Sciatic nerve (tissue), 2 donors: ENCODE data around the gene ADIPOR1. TPM values are rescaled to one million over a fixed set of nuclear protein-coding genes. Genes with fewer than 3 reads are reported as not detected.
A peak's percentile ranks its signal among the peaks of the same experiment; 100 is the strongest.
"Not testable (repeated sequence)": the region's sequence is repeated elsewhere in the genome, so short reads cannot be mapped to it uniquely, and the experiment has no call there.

ENCODE experiments used
- ATAC-seq: fragments of 200-7000 bp; cut with Tn5 transposase; one replicate; pipeline ENCODE4 v1.9.1; 2020; ENCODE audit warnings: mild to moderate bottlenecking, moderate library complexity
- DNase-seq: peaks from one replicate; pipeline ENCODE4 v3.0.0-alpha.2; 2020; ENCODE audit warnings: low spot score
- intact Hi-C: fragments of 100-400 bp; cut with DNase I; formaldehyde crosslinking; loops from one replicate; pipeline ENCODE4 v1.14.2; 2022
- total RNA-seq: library from RNA; stranded (reverse); fragmentation: NEBNext Ultra II Directional; extraction: Animal tissue kit (Norgen Biotek cat#: 25700); gene quantifications from one replicate; pipeline ENCODE4 v1.2.1, GENCODE V29; 2021
- donor health status: DM: no; HTN: no; CAD: no.
- donor health status: DM: no; HTN: no; CAD: no.

The ADIPOR1 gene, protein sequence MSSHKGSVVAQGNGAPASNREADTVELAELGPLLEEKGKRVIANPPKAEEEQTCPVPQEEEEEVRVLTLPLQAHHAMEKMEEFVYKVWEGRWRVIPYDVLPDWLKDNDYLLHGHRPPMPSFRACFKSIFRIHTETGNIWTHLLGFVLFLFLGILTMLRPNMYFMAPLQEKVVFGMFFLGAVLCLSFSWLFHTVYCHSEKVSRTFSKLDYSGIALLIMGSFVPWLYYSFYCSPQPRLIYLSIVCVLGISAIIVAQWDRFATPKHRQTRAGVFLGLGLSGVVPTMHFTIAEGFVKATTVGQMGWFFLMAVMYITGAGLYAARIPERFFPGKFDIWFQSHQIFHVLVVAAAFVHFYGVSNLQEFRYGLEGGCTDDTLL
- 83.8 TPM for total RNA-seq

DNA sequence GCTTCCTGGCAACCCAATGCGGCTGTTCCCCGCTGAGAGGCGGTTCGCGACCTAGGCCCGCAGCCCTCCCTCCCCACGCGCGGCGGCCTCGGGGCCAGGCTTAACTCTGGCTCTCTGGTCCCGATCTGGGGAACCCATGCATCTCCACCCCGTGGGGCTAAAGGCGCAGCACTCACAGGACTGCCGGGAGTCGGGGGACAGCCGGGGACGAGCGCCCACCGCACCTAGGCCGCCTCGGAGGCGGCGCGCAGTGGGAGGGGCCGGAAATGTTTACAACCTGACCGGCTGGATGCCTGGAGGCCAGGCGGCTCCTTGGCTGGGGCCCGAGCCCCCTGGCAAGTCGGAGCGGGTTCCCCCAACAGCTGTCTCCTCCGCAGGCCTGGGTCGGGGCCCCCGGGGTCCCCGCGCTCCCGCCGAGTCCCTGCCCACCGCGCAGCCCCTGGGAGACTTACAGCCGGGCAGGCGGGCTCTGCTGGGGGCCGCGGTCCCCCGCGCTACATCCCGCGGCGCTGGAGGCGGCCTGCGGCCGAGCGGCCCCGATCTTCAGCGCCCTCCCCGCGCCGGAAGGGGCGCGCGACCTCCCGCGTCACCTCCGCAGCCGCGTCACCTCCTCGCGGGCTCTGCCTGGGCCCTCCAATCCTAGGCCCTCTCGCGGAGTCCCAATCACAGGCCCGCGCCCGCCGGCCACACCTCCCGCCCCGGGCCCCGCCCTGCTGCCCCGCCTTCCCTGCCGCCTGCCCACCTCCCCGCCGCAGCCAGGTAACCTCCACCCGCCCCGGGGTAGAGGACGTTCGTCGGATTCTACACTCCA is at the start of gene ADIPOR1:
Gene ADIPOR1, minus strand, starts transcription at position 580 of the 811 bp plus-strand sequence. CDS start 7,242 bp downstream, outside the sequence.
- peak; percentile 99 for ATAC-seq
- DNase-seq: peak; percentile 93
- intact Hi-C loops: no loop called here

- intact Hi-C loops: no loop called here
- ATAC-seq: peak; percentile 99
- peak; percentile 98 for DNase-seq
Measured at GRCh38 chr1:203006948-203007871, 49.1 kb upstream of the ADIPOR1 start, which contains the start of gene TMEM183A. Gene TMEM183A (plus strand): TSS chr1:203007374. CDS start chr1:203007466, 92 bp downstream.

GRCh38 chr1:203005395-203006142 is 47.5 kb upstream of the ADIPOR1 start:
- DNase-seq, ATAC-seq, intact Hi-C loops: not testable (repeated sequence)

DNA sequence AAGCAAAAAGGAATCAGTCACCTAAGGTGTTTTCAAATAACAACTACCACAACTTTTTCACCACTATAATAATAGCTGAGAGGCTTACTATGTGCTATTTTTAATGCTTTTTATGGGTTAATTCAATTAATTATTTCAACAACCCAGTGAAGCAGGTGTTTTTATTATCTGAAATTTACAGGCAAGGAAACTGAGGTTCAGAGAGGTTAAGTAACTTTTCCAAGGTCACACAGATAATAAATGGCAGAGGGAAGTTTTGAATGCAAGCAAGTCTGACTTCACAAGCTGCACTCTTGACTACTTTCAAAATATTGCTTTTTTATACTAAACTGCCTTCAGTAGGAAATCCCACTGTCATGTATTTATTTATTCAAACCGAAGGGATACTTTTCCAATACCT is 44.8 kb upstream of the ADIPOR1 start:
- DNase-seq: no peak
- intact Hi-C loops: no loop called here
- no peak for ATAC-seq

- no peak for ATAC-seq
- intact Hi-C loops: no loop called here
- DNase-seq: no peak
Measured at GRCh38 chr1:203001986-203002385, 43.9 kb upstream of the ADIPOR1 start.

- intact Hi-C loops: no loop called here
- no peak for DNase-seq
- ATAC-seq: no peak
Measured at GRCh38 chr1:203000217-203000944, 42.3 kb upstream of the ADIPOR1 start.

DNA sequence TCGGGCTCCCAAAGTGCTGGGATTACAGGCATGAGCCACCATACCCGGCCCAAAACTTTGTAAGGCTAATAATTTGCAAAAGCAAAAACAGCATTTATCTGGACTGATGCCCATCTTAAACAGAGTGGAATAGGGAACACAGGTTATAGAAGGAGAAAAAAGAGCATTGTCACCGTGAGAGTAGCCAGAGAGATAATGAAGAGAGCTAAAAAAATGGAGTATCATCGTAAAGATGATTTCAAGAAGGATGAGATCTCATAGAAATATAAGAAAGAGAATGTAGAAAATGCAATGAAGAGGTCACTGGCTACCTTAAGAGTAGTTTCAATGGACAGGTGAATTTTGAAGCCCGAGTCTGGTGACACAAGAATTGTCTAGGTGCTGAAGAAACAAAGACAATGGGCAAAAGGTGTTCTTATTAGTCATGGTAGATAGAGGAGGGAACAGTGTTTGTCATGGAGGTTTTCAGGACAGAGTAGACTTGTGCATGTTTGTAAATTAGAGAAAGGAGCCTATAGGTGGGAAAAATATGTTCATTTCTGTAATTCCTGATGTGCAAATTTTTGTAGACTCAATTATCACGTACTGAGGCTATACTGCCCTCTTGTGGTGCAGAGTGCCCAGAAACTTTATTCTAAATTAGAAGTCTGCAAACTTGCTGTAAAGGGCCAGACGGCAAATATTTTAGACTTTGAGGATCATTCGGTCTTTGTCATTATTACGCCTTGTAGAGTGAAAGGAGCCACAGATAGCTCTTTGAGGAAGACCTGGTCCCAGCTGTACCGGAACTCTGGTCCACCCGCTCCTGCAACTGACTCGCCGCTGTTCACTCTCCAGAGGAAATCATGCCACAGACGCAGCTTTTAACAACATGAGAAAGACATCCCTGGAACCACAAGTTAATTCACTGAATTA is 41.0 kb upstream of the ADIPOR1 start:
- ATAC-seq (peak; percentile 38), DNase-seq (peak; percentile 72)
- intact Hi-C loops: no loop called here

GRCh38 chr1:202994756-202995155 is 36.6 kb upstream of the ADIPOR1 start:
- intact Hi-C loops: no loop called here
- DNase-seq (no peak), ATAC-seq (no peak)

GRCh38 chr1:202991112-202991511 is 33.0 kb upstream of the ADIPOR1 start:
- ATAC-seq (no peak), DNase-seq (no peak)
- intact Hi-C loops: no loop called here

DNA sequence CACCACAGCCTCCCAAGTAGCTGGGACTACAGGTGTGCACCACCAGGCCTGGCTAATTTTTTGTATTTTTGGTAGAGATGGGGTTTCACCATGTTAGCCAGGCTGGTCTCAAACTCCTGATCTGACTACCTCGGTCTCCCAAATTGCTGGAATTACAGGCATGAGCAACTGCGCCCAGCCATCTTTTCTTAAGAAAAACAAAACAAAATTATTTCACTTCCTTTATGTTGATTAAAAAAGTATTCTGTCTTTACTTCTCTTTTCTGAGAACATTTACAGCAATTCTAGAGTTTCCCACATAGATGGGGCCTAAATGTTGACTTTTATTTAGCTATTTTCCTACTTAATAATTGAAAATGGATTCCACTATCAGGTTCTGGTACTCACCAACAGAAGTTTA is 31.8 kb upstream of the ADIPOR1 start:
- intact Hi-C loops: no loop called here
- DNase-seq: no peak
- ATAC-seq: no peak

DNA sequence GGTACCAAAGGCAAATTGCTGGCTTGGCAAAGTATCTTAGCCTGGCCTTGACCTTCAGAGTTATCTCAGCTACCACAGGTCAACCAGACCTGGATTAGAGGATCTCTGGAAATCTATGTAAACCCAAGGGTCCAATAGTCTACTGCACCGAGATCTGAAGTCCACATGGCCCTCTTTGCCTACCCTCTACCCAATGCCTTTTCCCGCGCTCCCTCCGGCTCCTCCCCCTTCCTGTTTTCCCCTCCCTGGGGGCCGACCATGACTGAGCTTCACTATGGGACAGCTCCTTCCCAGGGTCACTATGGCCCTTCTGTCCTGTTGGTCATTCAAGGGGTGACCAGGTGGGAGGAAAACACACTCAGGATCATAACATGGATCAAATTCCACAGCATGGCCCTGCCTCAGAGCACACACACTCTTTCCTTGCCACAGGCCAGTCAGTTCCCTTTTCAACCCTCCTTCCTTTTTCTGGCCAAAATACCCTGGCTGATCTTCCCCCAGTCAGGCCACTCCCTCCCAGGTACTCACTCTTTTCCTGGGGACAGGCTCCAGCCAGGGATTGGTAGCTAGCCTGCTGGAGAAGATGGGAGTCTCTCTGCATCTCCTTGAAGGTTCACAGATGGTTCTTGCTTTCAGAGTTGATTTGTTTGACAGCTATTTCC is 29.9 kb upstream of the ADIPOR1 start:
- DNase-seq (no peak), ATAC-seq (no peak)
- intact Hi-C loops: no loop called here

DNA sequence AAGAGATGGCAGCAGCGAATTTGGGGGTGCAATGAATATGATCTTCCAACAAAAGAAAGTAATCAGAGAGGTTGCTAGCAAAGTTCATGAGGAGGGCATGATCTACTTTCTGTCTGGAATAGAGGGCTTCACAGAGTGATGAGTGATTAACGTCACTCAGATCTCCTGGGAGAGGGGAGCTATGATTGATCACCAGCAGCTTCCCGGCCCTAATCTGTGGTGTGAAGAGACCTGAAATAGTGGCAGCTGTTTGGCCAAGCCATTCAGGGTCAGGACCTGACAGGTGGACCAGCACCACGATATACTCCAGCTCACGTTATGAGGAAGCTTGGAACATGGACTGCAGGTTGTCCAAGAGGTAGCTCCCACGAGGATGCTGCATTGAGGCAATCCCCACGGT is 29.1 kb upstream of the ADIPOR1 start:
- ATAC-seq: no peak
- DNase-seq: no peak
- intact Hi-C loops: no loop called here

DNA sequence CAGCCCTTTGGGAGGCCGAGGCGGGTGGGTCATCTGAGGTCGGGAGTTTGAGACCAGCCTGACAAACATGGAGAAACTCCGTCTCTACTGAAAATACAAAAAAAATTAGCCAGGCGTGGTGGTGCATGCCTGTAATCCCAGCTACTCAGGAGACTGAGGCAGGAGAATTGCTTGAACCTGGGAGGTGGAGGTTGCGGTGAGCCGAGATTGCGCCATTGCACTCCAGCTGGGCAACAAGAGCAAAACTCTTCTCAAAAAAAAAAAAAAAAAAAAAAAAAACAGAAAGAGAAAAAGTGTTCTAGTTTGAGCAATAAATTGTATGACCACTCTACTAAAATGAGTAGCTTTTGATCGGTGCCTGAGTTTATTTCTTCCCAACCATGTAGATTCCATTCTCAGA is 28.0 kb upstream of the ADIPOR1 start:
- DNase-seq, intact Hi-C loops, ATAC-seq: not testable (repeated sequence)

GRCh38 chr1:202982715-202983430 is 24.8 kb upstream of the ADIPOR1 start:
- no peak for ATAC-seq
- intact Hi-C loops: no loop called here
- no peak for DNase-seq

- DNase-seq (no peak), ATAC-seq (no peak)
- intact Hi-C loops: no loop called here
Measured at GRCh38 chr1:202981939-202982338, 23.8 kb upstream of the ADIPOR1 start.

DNA sequence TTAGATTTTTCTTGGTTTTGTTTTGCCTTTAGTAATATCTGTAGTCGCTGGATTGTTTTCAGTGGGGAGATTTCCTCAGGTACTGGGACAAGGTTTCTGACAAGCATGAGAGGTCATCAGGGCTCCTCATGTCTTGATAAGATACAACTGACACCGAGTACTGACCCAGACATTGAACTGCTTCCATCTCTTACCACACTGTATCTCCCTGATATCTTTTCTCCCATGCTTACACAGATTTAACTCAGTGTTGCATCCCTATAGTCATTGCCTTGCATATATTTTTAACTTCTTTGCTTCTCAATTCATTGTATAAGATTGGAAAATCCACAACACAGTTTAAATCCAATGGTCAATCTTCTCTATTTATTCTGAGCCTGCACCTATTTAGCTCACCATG is 21.3 kb upstream of the ADIPOR1 start:
- no peak for DNase-seq
- no peak for ATAC-seq
- intact Hi-C loops: no loop called here
